GM19463 (cell line): ENCODE data around the gene AIG1.

Experiments used
- ATAC-seq: cut with Tn5 transposase; IDR thresholded peaks from one replicate; pipeline ENCODE4 v1.9.1; 2021; ENCODE audit warnings: mild to moderate bottlenecking, moderate library complexity; ENCODE audit not compliant: unreplicated experiment

Gene AIG1

DNA sequence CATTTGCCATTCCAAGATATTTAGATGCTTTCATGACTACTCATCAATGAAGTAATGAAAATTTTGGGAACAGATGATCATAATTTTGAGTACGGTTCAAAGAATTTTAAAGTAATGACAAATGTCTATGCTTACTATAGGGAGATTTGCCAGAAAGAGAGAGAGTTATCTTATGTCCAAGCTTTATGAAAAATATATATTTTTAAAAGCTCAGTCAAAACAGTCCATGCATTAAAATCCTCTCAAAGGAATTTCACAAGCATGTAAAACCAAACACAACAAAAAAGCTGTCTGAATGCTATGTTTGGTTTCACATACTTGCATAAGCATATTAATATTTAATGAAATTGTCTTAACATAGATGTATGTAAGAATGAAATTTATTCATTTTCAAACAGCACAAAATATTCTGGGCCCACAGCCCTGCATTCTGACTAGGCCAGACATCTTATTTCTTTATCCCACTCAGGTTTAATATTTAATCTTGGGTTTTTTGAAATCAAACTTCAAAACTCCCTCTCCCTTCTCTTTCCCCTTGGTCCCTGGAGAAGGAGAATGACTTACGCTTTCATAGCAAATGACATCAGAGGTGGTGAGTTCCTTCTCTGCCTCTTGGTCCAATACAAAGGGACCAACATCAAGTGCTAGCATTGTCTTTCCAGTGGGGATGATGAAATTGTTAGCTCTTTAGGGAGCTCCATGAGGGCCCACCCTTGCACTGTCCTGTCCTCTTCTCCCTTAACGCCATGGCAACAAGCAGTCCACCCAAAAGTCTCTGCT lies 295.6 kb downstream of the AIG1 start:
- ATAC-seq = no peak

DNA sequence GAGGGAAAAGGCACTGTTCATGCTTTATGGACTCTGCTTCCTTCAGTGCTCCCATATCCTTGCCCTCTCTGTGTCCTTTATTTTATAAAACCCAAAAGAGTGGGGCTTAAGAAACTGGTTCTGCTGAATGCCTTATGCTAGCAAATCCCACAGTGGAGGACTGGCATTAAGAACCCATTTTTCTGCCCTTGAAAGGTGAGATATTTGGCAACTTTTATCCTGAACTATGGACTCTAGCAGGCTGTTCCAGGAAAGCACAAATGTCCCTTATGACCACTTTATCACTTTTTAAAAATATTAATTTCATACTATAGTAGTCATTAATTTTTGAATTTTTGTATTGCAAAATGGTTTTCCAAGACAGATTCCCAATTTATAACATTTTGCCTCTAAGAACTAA lies 296.5 kb downstream of the AIG1 start:
- no peak for ATAC-seq

DNA sequence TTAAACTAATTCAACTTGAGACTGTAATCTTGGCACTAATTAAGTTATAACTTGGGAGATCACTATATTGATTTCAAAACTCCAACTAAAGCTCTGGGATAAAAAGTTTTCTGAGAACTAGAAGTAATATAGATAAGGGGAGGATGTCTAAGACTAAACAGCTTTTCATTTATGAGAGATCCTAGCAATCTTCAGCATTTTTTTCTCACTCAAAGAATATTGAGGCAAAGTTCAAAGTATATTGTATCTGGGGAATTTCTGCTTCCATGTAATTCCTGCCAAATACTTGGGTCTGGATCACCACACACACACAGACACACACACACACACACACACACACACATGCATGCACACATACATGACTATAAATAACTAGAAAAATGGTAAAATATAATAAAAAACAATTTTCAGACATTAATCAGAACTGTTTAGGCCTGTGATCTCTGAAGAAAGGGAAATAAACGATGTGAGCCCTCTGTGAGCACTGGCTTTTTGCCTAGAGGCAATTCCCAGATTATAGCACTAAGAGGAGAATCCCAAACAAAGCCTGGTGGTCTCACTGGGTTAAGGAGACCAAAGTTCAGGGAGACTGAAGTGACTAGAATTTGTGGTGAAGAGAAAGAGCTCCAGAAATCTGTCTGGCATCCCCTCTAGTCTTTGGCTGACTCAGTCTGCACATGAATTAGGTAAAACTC lies 297.0 kb downstream of the AIG1 start:
- ATAC-seq = no peak

DNA sequence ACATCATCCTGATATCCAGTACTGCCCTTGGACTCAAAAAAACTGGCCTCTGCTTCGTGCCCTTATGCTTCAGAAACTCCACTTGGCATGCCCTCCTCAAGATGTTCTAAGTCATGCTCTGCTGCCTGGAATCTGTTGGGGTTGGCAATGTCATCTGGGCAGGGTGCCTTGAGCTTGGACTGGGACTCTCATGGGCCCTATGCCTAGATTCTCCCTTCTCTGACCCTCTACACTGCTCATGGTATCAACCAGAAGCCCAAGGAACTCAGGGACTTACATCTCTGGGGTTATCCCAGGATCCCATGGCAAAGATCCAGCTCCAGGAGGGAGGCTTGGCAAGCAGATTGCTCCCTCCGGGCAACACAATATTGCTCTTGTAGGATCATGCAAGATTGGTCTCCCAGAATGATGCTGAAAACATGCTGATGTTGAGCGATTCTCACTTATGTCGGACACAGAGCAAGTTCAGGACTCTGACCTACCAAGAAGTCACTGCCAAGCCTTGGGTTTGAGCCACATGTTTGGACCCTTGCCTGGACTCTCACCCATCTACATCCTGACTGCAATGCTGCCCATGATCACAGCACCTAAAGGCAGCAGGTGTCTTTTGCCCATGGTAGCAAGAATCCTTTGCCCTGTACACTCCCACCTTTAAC lies 301.0 kb downstream of the AIG1 start:
- no peak for ATAC-seq

- no peak for ATAC-seq
These were observed 301.5 kb downstream of the AIG1 start for GRCh38 chr6:143362192-143362558.

DNA sequence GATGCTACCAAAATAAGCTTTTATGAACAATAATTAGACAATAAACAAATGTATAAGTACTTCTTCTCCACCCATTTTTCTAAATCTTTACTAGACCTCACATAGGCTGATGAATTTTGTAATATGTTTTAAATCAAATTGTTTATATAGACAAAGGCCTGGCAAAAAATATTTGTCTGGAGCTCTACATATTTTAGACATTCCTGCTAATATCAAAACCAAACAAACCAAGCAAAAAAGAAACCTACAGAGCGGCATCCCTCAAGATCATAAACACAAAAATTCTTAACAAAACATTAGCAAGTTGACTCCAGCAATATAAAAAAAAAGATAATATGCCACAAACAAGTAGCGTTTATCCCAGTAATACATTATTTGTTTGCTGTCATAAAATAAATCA lies 302.6 kb downstream of the AIG1 start:
- no peak for ATAC-seq

GRCh38 chr6:143368426-143368825 lies 307.7 kb downstream of the AIG1 start:
- peak; percentile 98 for ATAC-seq

GRCh38 chr6:143369971-143370370 lies 309.3 kb downstream of the AIG1 start:
- no peak for ATAC-seq

GRCh38 chr6:143370812-143371370 lies 310.2 kb downstream of the AIG1 start:
- ATAC-seq = no peak

GRCh38 chr6:143372199-143372882 lies 311.7 kb downstream of the AIG1 start:
- no peak for ATAC-seq

DNA sequence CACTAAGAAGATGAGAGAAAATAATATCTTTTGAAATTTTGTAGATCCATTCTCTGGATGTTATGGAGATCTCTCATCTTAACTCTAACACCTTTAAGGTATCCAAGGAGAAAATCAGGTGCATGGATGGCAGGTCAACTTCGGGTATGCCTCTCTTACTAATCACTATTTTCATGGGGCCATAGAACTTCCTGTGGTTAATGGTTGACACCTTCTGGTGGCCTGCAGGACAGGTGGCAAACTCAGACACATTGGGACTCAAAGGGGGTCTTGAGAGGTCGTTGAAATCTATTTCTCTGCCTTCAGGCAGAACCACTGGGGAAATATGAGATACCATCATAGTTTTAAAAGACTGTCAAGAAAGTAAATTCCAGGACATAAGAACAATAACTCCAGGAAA lies 313.3 kb downstream of the AIG1 start:
- no peak for ATAC-seq

- no peak for ATAC-seq
These were observed 314.4 kb downstream of the AIG1 start for GRCh38 chr6:143375022-143375585.

- no peak for ATAC-seq
These were observed 315.7 kb downstream of the AIG1 start for GRCh38 chr6:143376375-143376774.

- ATAC-seq = no peak
These were observed 316.2 kb downstream of the AIG1 start for GRCh38 chr6:143376861-143377260.

DNA sequence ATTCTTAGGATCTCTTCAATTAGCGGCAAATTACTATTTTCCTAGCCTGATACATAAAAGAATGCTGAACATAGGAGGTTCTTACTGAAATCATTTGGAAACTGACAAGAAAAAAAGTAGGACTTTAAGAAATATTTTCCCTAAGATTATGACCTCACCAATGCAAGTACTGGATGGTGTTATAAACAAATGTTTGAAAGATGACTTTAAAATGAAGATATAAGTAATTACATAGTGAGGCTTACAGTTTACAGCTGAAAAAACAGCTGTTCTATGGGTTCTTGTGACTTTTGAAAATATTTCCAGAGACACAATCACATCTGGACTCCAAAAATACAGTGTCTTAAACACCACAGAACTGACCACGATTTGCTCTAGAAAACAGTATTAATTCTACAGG lies 324.9 kb downstream of the AIG1 start:
- ATAC-seq = no peak

DNA sequence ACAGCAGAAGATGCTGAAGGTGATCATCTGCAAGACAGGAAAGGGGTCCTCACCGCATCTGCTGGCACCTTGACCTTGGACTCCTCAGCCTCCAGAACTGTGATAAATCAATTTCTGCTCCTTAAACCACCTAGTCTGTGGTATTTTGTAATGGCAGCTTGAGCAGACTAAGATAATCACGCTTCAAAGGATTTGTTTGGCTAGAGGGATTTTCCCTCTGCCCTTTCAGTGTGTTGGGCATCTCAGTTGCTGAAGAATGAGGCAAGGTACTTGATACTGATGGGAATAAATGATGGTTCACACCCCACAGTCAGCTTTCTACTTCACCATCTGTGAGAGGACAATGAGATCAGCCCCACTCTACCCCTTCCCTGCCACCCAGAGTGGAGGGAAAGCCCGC lies 329.6 kb downstream of the AIG1 start:
- ATAC-seq = no peak
